ENCODE results near the gene SMAP1.

- TF ChIP-seq POLR2AphosphoS5 (IDR thresholded peaks at IDR 0.05; ENCODE audit: low read depth, low read length), result no peak
- no peak for TF ChIP-seq TAF1 (IDR thresholded peaks at IDR 0.05; ENCODE audit: borderline replicate concordance, insufficient read depth, low read length)
- TF ChIP-seq REST (IDR thresholded peaks at IDR 0.05; ENCODE audit: insufficient read depth in 1 of 2, low read depth in 2 of 2, low read length in 2 of 2), result no peak
- TF ChIP-seq SIN3A (IDR thresholded peaks at IDR 0.05; ENCODE audit: borderline replicate concordance, insufficient read depth, low read length), result no peak
- no peak for TF ChIP-seq FOXP2 (optimal IDR thresholded peaks at IDR 0.05; ENCODE audit: borderline replicate concordance, extremely low read depth, extremely low read length, insufficient read depth)
These were observed 176.6 kb downstream of the SMAP1 start for GRCh38 chr6:70844301-70844700.

Data from PFSK-1 (cell line).